NCI-H1694 (cell line): Measurements from ENCODE around the gene MARCKS.
"Not testable (repeated sequence)": the region's sequence is repeated elsewhere in the genome, so short reads cannot be mapped to it uniquely, and the experiment has no call there.

ENCODE experiments used
- DNase-seq: peaks from one replicate; lab custom pipeline; 2025; lab: John Stamatoyannopoulos, UW

Gene MARCKS

GRCh38 chr6:113884011-113884410 is 26.9 kb downstream of the MARCKS start:
- DNase-seq = peak; percentile 3

- DNase-seq = no peak
Measured at GRCh38 chr6:113886512-113886911, 29.4 kb downstream of the MARCKS start.

GRCh38 chr6:113888493-113888892 is 31.3 kb downstream of the MARCKS start:
- DNase-seq = no peak

DNA sequence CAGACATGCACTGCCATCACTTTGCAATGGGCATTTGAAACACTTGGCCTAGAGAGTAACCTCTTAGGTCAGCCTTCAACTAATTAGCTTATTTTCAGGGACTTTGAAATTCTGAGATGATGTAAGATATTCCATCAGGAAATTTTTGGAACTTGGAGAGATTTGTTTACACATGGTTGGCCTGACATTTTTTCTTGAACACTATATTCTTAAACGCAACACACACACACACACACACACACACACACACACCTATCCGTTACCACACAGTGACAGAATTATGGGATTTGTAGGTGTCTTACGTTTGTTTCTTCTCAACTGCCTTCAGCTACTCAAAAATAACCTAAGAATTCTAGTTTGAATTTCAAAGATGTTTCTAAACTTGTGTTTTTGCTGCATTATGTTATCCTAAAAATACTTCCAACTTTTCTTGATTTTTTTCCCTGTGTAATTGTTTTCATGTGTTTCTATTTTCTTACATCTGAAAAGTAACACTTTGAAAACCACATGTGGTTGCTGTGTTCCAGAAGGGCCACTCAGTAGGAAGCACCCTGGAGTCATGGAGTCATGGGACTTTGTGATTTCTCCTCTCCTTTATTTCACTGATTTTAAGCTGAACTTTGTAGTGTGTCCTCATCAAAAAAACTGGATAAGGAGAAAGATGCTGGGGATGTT is 31.9 kb downstream of the MARCKS start:
- no peak for DNase-seq

GRCh38 chr6:113893451-113893850 is 36.3 kb downstream of the MARCKS start:
- no peak for DNase-seq

GRCh38 chr6:113893866-113894265 is 36.7 kb downstream of the MARCKS start:
- DNase-seq = no peak

- no peak for DNase-seq
Measured at GRCh38 chr6:113894712-113895674, 37.8 kb downstream of the MARCKS start.

GRCh38 chr6:113901482-113901881 is 44.3 kb downstream of the MARCKS start:
- DNase-seq = no peak

DNA sequence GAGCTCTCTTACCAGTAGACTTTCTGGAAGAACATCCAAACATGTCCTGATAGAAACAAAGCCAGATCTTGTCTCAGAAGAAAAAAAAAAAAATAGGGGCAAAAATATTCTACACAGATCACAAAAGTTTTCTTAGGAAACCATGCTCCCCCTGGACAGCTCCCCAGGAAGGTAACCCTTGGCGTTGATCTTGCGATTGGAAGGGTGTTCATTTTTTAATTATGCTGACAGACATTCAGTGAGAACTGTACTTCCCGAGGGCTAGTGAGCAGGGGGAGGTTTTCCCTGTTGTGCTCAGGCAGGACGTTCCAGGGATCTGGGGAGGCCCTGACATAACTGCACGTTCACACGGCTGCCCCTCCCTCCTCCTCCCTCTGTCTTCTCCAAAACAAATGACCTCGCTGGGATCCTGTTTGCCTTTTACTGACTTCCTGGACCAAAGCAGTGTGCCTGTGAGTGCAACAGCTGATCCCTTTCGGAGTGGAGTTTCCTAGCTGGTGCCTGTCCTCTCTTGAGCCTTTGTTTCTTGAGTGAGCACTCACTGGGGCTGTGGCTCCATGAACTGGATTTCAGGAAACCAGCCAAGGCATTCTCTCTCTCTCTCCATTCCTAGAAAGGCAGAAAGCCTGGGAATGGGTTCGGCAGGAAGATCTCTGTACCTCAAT is 46.7 kb downstream of the MARCKS start:
- DNase-seq = no peak

DNA sequence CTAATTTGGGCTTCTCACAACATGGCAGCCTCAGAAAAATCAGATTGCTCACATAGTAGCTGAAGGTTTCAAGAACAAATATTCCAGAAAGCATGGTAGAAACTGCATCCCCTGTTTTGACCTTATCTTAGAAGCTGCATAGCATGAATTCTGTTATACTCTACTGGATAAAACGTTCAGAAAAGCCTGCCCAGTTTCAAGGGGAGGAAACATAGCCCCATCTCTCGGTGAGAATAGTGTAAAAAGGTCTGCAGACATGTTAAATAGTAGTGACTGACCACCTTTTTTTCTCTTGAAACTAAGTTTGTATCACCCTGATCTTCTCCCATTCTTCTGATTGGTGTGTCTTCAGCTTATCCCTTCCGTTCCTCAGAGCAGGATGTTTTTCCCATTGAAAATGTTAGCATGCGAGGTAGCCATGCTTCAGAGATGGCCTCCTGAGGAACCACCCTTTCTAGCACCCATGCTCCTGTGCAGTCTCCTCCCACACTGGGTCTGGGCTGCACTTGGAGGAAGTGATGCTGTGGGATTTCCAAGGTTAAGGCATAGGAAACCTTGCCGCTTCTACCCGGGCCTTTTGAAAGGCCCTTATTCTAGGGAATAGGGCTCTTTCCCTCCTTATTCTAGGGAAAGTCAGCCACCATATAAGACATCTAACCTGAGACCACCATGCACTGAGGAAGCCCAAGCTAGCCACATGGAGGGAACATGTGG is 50.1 kb downstream of the MARCKS start:
- DNase-seq = no peak

GRCh38 chr6:113908801-113909200 is 51.7 kb downstream of the MARCKS start:
- no peak for DNase-seq

DNA sequence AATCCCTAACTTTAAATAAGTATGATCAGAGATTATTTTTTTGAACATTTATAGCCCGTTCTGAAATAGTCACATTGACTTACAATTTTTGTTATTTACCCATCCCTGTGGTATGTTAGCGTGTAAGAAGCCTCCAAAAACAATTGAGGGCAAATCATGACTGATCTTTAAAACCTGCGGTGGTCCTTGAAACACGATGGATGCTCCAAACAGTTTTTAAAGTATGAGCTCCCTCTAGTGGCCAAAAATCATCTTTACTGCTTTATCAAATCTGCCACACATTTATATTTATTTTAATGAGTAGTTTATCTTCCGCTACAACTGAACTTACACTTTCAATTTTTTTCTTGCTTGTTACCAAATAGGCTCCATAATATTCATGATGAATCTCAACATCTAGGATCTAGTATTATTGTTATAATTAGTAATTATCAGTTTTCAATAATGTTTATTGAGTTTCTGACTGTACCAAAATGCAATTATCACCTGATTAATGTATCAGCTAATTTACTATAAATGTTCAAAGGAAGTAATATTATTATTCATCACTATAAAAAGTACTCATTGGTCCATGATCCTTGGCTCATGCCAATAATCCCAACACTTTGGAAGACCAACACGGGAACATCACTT is 52.2 kb downstream of the MARCKS start:
- DNase-seq = peak; percentile 75

DNA sequence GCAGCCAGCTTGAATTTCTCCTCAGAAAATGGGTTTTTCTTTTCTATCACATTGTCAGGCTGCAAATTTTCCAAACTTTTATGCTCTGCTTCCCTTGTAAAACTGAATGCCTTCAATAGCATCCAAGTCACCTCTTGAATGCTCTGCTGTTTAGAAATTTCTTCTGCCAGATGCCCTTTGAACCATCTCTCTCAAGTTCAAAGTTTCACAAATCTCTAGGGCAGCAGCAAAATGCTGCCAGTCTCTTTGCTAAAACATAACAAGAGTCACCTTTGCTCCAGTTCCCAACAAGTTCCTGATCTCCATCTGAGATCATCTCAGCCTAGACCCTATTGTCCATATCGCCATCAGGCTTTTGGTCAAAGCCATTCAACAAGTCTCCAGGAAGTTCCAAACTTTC is 53.1 kb downstream of the MARCKS start:
- not testable (repeated sequence) for DNase-seq
